ENCODE results near the gene CALML5. TPM values are rescaled to one million over a fixed set of nuclear protein-coding genes. Genes with fewer than 3 reads are reported as not detected.

Gene CALML5
- total RNA-seq, 1 donor from 2014 or later, result not detected

DNA sequence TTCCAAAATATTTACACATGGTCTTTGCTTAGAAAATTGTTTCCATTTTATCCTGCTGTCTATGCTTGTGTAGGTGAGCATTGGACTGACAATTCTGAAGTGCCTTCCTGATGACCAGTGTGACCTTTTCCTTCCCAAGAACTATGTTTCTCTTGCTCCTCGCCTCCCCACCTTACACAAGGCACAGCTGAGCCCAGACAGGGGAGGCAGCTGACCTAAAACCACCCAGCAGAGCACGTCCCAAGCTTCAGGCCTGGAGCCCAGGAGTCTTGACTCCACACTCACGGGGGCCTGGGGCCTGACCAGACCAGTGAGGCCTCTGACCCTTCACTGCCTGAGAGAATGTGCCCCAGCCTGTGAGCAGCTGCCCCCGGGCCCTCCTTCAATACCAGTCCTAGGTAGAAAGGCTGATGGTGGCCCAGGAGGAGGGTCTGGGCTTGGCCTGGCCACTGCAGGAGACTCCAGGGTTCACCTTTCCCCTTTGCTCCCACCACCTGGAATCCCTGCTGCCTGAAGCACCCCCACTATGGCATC lies 7.0 kb downstream of the CALML5 start:
- Histone ChIP-seq H3K9me3 (replicated peaks) (peaks cover 12% of the 10 kb centered on the region), H3K4me1 (no peaks in the 10 kb centered on the region), H3K27ac (replicated peaks) (no peak overlapping the region), H3K27me3 (ENCODE audit: low read depth) (peaks cover under 1% of the 10 kb centered on the region), H3K4me3 (no peak overlapping the region), H3K36me3 (no peaks in the 10 kb centered on the region)
- no peak for DNase-seq
- intact Hi-C loops (cut with micrococcal nuclease), result no loop called here
- TF ChIP-seq, protein P1, sequence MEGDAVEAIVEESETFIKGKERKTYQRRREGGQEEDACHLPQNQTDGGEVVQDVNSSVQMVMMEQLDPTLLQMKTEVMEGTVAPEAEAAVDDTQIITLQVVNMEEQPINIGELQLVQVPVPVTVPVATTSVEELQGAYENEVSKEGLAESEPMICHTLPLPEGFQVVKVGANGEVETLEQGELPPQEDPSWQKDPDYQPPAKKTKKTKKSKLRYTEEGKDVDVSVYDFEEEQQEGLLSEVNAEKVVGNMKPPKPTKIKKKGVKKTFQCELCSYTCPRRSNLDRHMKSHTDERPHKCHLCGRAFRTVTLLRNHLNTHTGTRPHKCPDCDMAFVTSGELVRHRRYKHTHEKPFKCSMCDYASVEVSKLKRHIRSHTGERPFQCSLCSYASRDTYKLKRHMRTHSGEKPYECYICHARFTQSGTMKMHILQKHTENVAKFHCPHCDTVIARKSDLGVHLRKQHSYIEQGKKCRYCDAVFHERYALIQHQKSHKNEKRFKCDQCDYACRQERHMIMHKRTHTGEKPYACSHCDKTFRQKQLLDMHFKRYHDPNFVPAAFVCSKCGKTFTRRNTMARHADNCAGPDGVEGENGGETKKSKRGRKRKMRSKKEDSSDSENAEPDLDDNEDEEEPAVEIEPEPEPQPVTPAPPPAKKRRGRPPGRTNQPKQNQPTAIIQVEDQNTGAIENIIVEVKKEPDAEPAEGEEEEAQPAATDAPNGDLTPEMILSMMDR (IDR thresholded peaks at IDR 0.05; ENCODE audit: borderline replicate concordance), result no peak

DNA sequence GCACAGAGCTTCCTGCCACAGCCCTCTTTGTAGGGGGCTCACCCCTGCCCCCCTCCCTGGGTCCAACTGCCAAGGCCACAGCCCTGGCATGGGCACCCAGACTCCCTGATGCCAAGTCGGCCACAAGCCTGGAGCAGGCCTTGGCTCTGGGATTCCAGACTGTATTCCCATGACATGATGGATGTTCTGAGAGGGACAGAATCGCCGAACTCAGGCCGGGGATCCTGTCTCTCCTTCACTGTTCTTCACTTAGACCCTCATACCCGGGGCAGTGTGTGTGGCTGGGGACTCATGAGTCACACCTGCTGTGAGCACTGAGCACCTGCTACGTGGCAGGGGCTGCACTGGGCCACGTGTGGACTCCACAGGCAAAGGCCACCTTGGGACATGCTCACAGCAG lies 7.9 kb downstream of the CALML5 start:
- no peak for DNase-seq
- no peak overlapping the region for H3K4me3 ChIP-seq
- peaks cover 10% of the 10 kb centered on the region for H3K27me3 ChIP-seq (ENCODE audit: low read depth)
- peaks cover 12% of the 10 kb centered on the region for H3K9me3 ChIP-seq (replicated peaks)
- intact Hi-C loops (cut with micrococcal nuclease), result no loop called here
- no peaks in the 10 kb centered on the region for H3K4me1 ChIP-seq
- H3K36me3 ChIP-seq, result no peaks in the 10 kb centered on the region
- no peak overlapping the region for H3K27ac ChIP-seq (replicated peaks)
- TF ChIP-seq, protein P1 (IDR thresholded peaks at IDR 0.05; ENCODE audit: borderline replicate concordance), result no peak

DNA sequence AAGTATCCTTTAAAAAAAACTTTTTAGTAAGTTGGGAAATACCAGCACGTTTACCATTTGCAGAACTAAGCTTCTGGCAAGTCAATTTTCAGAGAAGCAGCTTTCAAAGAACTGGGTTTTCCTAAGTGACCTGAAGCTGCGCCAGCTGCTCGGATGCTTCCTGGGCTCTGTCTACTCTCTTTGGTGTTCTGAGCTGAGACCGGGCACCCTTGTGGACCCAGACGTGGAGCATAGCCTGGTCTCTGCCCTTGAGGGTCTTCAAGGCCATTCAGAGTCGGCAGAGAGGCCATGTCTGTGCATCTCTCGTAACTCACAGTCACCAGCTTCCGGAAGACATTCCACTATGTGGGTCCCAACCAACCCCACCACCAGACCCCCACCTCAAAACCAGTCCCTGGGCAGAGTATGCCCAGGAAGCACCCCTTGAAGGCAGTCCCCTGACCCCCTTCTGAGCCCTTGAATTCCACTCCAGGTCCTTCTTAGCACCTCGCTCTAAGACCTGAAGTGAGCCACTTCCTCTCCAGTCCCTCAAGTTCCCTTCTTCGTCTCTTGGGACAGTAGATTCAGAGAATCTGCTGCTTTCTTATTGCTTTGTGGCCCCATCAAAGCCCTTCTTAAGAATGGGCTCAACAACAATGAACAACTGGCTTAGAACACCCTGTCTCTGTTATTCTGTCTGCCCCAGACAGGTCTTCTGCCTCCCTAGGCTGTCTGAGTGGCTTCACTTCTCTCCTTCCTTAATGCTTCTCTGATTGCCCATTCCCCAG lies 8.5 kb downstream of the CALML5 start:
- no peak overlapping the region for H3K4me3 ChIP-seq
- intact Hi-C loops (cut with micrococcal nuclease), result no loop called here
- H3K27me3 ChIP-seq (ENCODE audit: low read depth), result peaks cover 16% of the 10 kb centered on the region
- H3K36me3 ChIP-seq, result no peaks in the 10 kb centered on the region
- TF ChIP-seq, protein P1 (IDR thresholded peaks at IDR 0.05; ENCODE audit: borderline replicate concordance), result no peak
- H3K27ac ChIP-seq (replicated peaks), result no peak overlapping the region
- H3K9me3 ChIP-seq (replicated peaks), result peaks cover 12% of the 10 kb centered on the region
- no peaks in the 10 kb centered on the region for H3K4me1 ChIP-seq
- DNase-seq, result no peak

DNA sequence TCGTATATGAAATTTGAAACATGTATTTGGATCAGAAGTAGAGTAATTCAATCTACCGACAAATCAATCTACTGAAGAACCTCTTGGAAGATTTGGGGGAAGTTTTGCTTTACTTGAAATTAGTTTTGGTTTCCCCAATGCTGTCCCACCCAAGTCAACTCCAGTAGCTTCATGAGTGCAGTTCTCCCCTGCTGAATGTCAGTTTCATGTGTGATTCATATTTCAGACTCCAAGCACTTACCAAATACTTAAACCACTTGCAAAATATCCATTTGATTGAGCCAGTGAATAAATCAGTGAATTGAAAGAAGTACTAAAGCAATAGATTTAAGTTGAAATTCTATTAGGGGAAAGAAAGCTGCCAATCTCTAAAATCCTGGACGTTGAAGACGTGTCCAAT lies 9.3 kb downstream of the CALML5 start:
- peaks cover 25% of the 10 kb centered on the region for H3K27me3 ChIP-seq (ENCODE audit: low read depth)
- H3K9me3 ChIP-seq (replicated peaks), result peaks cover 12% of the 10 kb centered on the region
- no peak overlapping the region for H3K4me3 ChIP-seq
- intact Hi-C loops (cut with micrococcal nuclease), result no loop called here
- H3K36me3 ChIP-seq, result no peaks in the 10 kb centered on the region
- no peak for DNase-seq
- TF ChIP-seq, protein P1 (IDR thresholded peaks at IDR 0.05; ENCODE audit: borderline replicate concordance), result no peak
- H3K27ac ChIP-seq (replicated peaks), result no peak overlapping the region
- H3K4me1 ChIP-seq, result no peaks in the 10 kb centered on the region

DNA sequence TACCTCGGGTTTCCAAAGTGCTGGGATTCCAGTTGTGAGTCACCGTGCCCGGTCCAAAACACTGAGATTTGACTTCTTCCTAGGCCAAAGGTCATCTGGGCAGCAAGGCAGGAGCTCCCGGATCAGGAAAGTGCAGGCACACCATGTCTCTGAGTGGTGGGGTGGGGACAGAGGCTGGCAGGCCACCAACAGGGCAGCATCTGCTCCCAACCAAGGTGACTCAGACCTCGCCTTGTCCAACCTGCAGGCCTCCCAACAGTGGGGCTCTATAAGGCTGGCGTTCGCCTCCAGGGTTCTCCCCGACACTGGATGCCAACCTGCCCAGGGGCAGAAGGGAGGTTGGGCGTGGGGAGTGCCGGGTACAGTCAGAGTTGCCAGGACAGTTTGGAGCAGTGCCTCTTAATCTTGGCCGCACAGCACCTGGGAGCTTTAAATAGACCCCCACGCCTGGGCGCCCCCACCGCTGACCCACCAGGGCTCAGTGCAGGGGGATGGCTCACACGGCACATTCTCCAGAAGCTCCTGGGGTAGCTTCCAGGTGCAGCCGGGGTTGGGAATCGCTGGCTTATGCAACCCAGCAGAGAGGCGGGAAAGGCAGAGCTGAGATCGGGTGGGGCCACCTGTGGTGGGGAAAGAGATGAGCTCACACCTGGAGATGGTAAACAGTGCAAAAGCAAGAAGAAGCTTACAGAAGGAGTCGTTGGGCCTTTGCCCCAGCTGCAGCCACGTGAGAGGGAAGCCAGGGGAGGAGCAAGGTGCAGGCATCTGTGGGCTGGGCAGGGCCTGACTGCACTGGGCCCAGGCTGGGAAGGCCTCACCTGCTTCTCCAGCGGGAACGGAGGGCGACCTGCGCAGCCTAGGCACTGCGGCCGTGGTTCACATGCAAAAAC lies 10.9 kb downstream of the CALML5 start:
- no peaks in the 10 kb centered on the region for H3K4me1 ChIP-seq
- intact Hi-C loops (cut with micrococcal nuclease), result no loop called here
- TF ChIP-seq, protein P1 (IDR thresholded peaks at IDR 0.05; ENCODE audit: borderline replicate concordance), result no peak

More for the DNA sequence above, 10.9 kb downstream of the CALML5 start:
- H3K27ac ChIP-seq (replicated peaks), result no peak overlapping the region
- no peak for DNase-seq
- peaks cover 12% of the 10 kb centered on the region for H3K9me3 ChIP-seq (replicated peaks)
- H3K27me3 ChIP-seq (ENCODE audit: low read depth), result peaks cover 28% of the 10 kb centered on the region
- no peak overlapping the region for H3K4me3 ChIP-seq
- no peaks in the 10 kb centered on the region for H3K36me3 ChIP-seq

Data from left ventricle myocardium inferior (tissue), 1 donor.